Measurements from ENCODE around the gene PLXNA2.

Gene PLXNA2

GRCh38 chr1:208183977-208184911, 59.9 kb downstream of the PLXNA2 start:
- WGBS: 90% methylated on average over 8 of the region's 8 CpGs
- H3K27ac ChIP-seq (ENCODE audit: low read depth, low read length): no peak overlapping the region

GRCh38 chr1:208182880-208183645, 61.1 kb downstream of the PLXNA2 start:
- Histone ChIP-seq H3K4me3 (ENCODE audit: low read length) (no peak overlapping the region), H3K9me3 (ENCODE audit: insufficient read depth, low read depth, low read length) (no peaks in the 10 kb centered on the region), H3K9ac (ENCODE audit: low read depth, low read length) (no peak overlapping the region), H3K4me1 (ENCODE audit: insufficient read depth, low read length) (peaks cover 29% of the 10 kb centered on the region), H3K27me3 (ENCODE audit: insufficient read depth, low read length) (no peaks in the 10 kb centered on the region), H3K36me3 (ENCODE audit: insufficient read depth, low read length) (no peaks in the 10 kb centered on the region), H3K27ac (ENCODE audit: low read depth, low read length) (no peak overlapping the region)
- WGBS: 74% methylated on average over 8 of the region's 10 CpGs

More at GRCh38 chr1:208183977-208184911, 59.9 kb downstream of the PLXNA2 start:
- Histone ChIP-seq H3K27me3 (ENCODE audit: insufficient read depth, low read length) (no peaks in the 10 kb centered on the region), H3K9ac (ENCODE audit: low read depth, low read length) (no peak overlapping the region), H3K4me1 (ENCODE audit: insufficient read depth, low read length) (peaks cover 17% of the 10 kb centered on the region; the same call in 1 of the 2 replicates), H3K9me3 (ENCODE audit: insufficient read depth, low read depth, low read length) (no peaks in the 10 kb centered on the region), H3K4me3 (ENCODE audit: low read length) (no peak overlapping the region), H3K36me3 (ENCODE audit: insufficient read depth, low read length) (no peaks in the 10 kb centered on the region)

GRCh38 chr1:208181364-208181763, 62.8 kb downstream of the PLXNA2 start:
- no peak overlapping the region for H3K4me3 ChIP-seq (ENCODE audit: low read length)
- no peak overlapping the region for H3K27ac ChIP-seq (ENCODE audit: low read depth, low read length)
- no peaks in the 10 kb centered on the region for H3K36me3 ChIP-seq (ENCODE audit: insufficient read depth, low read length)
- 67% methylated on average over 3 of the region's 4 CpGs for WGBS
- no peaks in the 10 kb centered on the region for H3K27me3 ChIP-seq (ENCODE audit: insufficient read depth, low read length)
- H3K9me3 ChIP-seq (ENCODE audit: insufficient read depth, low read depth, low read length): no peaks in the 10 kb centered on the region
- H3K9ac ChIP-seq (ENCODE audit: low read depth, low read length): no peak overlapping the region
- peaks cover 40% of the 10 kb centered on the region for H3K4me1 ChIP-seq (ENCODE audit: insufficient read depth, low read length)

GRCh38 chr1:208180421-208180820, 63.8 kb downstream of the PLXNA2 start:
- no peak overlapping the region for H3K4me3 ChIP-seq (ENCODE audit: low read length)
- no peaks in the 10 kb centered on the region for H3K36me3 ChIP-seq (ENCODE audit: insufficient read depth, low read length)
- H3K27me3 ChIP-seq (ENCODE audit: insufficient read depth, low read length): no peaks in the 10 kb centered on the region
- WGBS: 86% methylated on average over 7 of the region's 7 CpGs
- no peak overlapping the region for H3K27ac ChIP-seq (ENCODE audit: low read depth, low read length)
- H3K9me3 ChIP-seq (ENCODE audit: insufficient read depth, low read depth, low read length): no peaks in the 10 kb centered on the region
- no peak overlapping the region for H3K9ac ChIP-seq (ENCODE audit: low read depth, low read length)
- peaks cover 40% of the 10 kb centered on the region for H3K4me1 ChIP-seq (ENCODE audit: insufficient read depth, low read length)

GRCh38 chr1:208179961-208180409, 64.2 kb downstream of the PLXNA2 start:
- no peak overlapping the region for H3K9ac ChIP-seq (ENCODE audit: low read depth, low read length)
- H3K4me3 ChIP-seq (ENCODE audit: low read length): no peak overlapping the region
- no peaks in the 10 kb centered on the region for H3K27me3 ChIP-seq (ENCODE audit: insufficient read depth, low read length)
- peaks cover 40% of the 10 kb centered on the region for H3K4me1 ChIP-seq (ENCODE audit: insufficient read depth, low read length)
- H3K36me3 ChIP-seq (ENCODE audit: insufficient read depth, low read length): no peaks in the 10 kb centered on the region
- 39% methylated on average over 7 of the region's 7 CpGs for WGBS
- H3K27ac ChIP-seq (ENCODE audit: low read depth, low read length): no peak overlapping the region
- no peaks in the 10 kb centered on the region for H3K9me3 ChIP-seq (ENCODE audit: insufficient read depth, low read depth, low read length)

- no peak overlapping the region for H3K4me3 ChIP-seq (ENCODE audit: low read length)
- no peaks in the 10 kb centered on the region for H3K9me3 ChIP-seq (ENCODE audit: insufficient read depth, low read depth, low read length)
- no peaks in the 10 kb centered on the region for H3K36me3 ChIP-seq (ENCODE audit: insufficient read depth, low read length)
- H3K27me3 ChIP-seq (ENCODE audit: insufficient read depth, low read length): no peaks in the 10 kb centered on the region
- no peak overlapping the region for H3K27ac ChIP-seq (ENCODE audit: low read depth, low read length)
- no peak overlapping the region for H3K9ac ChIP-seq (ENCODE audit: low read depth, low read length)
- WGBS: 60% methylated on average over 6 of the region's 6 CpGs
- H3K4me1 ChIP-seq (ENCODE audit: insufficient read depth, low read length): peaks cover 40% of the 10 kb centered on the region
Measured at GRCh38 chr1:208179263-208179816, 64.8 kb downstream of the PLXNA2 start.

- H3K9ac ChIP-seq (ENCODE audit: low read depth, low read length): no peak overlapping the region
- peaks cover 40% of the 10 kb centered on the region for H3K4me1 ChIP-seq (ENCODE audit: insufficient read depth, low read length)
- no peaks in the 10 kb centered on the region for H3K36me3 ChIP-seq (ENCODE audit: insufficient read depth, low read length)
- H3K27ac ChIP-seq (ENCODE audit: low read depth, low read length): no peak overlapping the region
- H3K9me3 ChIP-seq (ENCODE audit: insufficient read depth, low read depth, low read length): no peaks in the 10 kb centered on the region
- no peak overlapping the region for H3K4me3 ChIP-seq (ENCODE audit: low read length)
- H3K27me3 ChIP-seq (ENCODE audit: insufficient read depth, low read length): no peaks in the 10 kb centered on the region
- 47% methylated on average over 2 of the region's 2 CpGs for WGBS
Measured at GRCh38 chr1:208178091-208178529, 66.1 kb downstream of the PLXNA2 start.

- H3K4me3 ChIP-seq (ENCODE audit: low read length): no peak overlapping the region
- H3K36me3 ChIP-seq (ENCODE audit: insufficient read depth, low read length): no peaks in the 10 kb centered on the region
- H3K9me3 ChIP-seq (ENCODE audit: insufficient read depth, low read depth, low read length): no peaks in the 10 kb centered on the region
- peaks cover 40% of the 10 kb centered on the region for H3K4me1 ChIP-seq (ENCODE audit: insufficient read depth, low read length)
- no peak overlapping the region for H3K27ac ChIP-seq (ENCODE audit: low read depth, low read length)
- H3K27me3 ChIP-seq (ENCODE audit: insufficient read depth, low read length): no peaks in the 10 kb centered on the region
- 15% methylated on average over 3 of the region's 3 CpGs for WGBS
- no peak overlapping the region for H3K9ac ChIP-seq (ENCODE audit: low read depth, low read length)
Measured at GRCh38 chr1:208177656-208178055, 66.5 kb downstream of the PLXNA2 start.

GRCh38 chr1:208176649-208177048, 67.5 kb downstream of the PLXNA2 start:
- Histone ChIP-seq H3K36me3 (ENCODE audit: insufficient read depth, low read length) (no peaks in the 10 kb centered on the region), H3K9me3 (ENCODE audit: insufficient read depth, low read depth, low read length) (no peaks in the 10 kb centered on the region), H3K27me3 (ENCODE audit: insufficient read depth, low read length) (no peaks in the 10 kb centered on the region), H3K4me1 (ENCODE audit: insufficient read depth, low read length) (peaks cover 40% of the 10 kb centered on the region), H3K4me3 (ENCODE audit: low read length) (no peak overlapping the region), H3K27ac (ENCODE audit: low read depth, low read length) (no peak overlapping the region), H3K9ac (ENCODE audit: low read depth, low read length) (no peak overlapping the region)
- 80% methylated on average over 3 of the region's 3 CpGs for WGBS

GRCh38 chr1:208175508-208175895, 68.7 kb downstream of the PLXNA2 start:
- H3K27me3 ChIP-seq (ENCODE audit: insufficient read depth, low read length): no peaks in the 10 kb centered on the region
- H3K9ac ChIP-seq (ENCODE audit: low read depth, low read length): no peak overlapping the region
- H3K4me1 ChIP-seq (ENCODE audit: insufficient read depth, low read length): peaks cover 33% of the 10 kb centered on the region
- H3K9me3 ChIP-seq (ENCODE audit: insufficient read depth, low read depth, low read length): no peaks in the 10 kb centered on the region
- H3K27ac ChIP-seq (ENCODE audit: low read depth, low read length): no peak overlapping the region
- H3K36me3 ChIP-seq (ENCODE audit: insufficient read depth, low read length): no peaks in the 10 kb centered on the region
- no peak overlapping the region for H3K4me3 ChIP-seq (ENCODE audit: low read length)

All from HUES64 (cell line).